SK-N-SH treated with all-trans-retinoic acid at 6 μM for 48 hours (cell line): Measurements from ENCODE around the gene NUDT11.

Experiments
- ATAC-seq: fragments of 200-7000 bp; cut with Tn5 transposase; 3 replicates; pipeline ENCODE4 v1.9.1; 2020; ENCODE audit warnings: mild to moderate bottlenecking, moderate library complexity
- BACH2 ChIP-seq: fragments of 250-450 bp; sonication (Bioruptor Pico); IDR thresholded peaks from 2 replicates; pipeline ENCODE4 v1.9.0; 2021; ENCODE audit warnings: mild to moderate bottlenecking, borderline replicate concordance
- CREB5 ChIP-seq: fragments of 250-450 bp; sonication (Bioruptor Pico); IDR thresholded peaks from 2 replicates; pipeline ENCODE4 v1.5.1; 2020; ENCODE audit warnings: low read depth, mild to moderate bottlenecking, moderate library complexity
- CSRNP3 ChIP-seq: fragments of 250-450 bp; sonication (Bioruptor Pico); IDR thresholded peaks from 2 replicates; pipeline ENCODE4 v1.5.1; 2021; ENCODE audit warnings: mild to moderate bottlenecking, moderate library complexity
- ESRRG ChIP-seq: fragments of 250-450 bp; sonication (Bioruptor Pico); IDR thresholded peaks from 2 replicates; pipeline ENCODE4 v1.6.1; 2021; ENCODE audit warnings: mild to moderate bottlenecking
- GLIS3 ChIP-seq: fragments of 250-450 bp; sonication (Bioruptor Pico); IDR thresholded peaks from 2 replicates; pipeline ENCODE4 v1.5.0; 2020; ENCODE audit warnings: mild to moderate bottlenecking, moderate library complexity
- ISL1 ChIP-seq: fragments of 250-450 bp; sonication (Bioruptor Pico); IDR thresholded peaks from 2 replicates; pipeline ENCODE4 v2.1.2; 2022; ENCODE audit warnings: mild to moderate bottlenecking, moderate library complexity
- OSR1 ChIP-seq: fragments of 250-450 bp; sonication (Bioruptor Pico); IDR thresholded peaks from 2 replicates; pipeline ENCODE4 v1.8.0; 2022; ENCODE audit warnings: moderate library complexity, mild to moderate bottlenecking, inconsistent platforms
- PATZ1 ChIP-seq: fragments of 250-450 bp; sonication (Bioruptor Pico); IDR thresholded peaks from 2 replicates; pipeline ENCODE4 v1.8.0; 2020; ENCODE audit warnings: mild to moderate bottlenecking, moderate library complexity, borderline replicate concordance
- PPARA ChIP-seq: fragments of 250-450 bp; sonication (Bioruptor Pico); IDR thresholded peaks from 2 replicates; pipeline ENCODE4 v1.5.0; 2020; ENCODE audit warnings: mild to moderate bottlenecking, borderline replicate concordance
- RARB ChIP-seq: fragments of 250-450 bp; sonication (Bioruptor Pico); IDR thresholded peaks from 2 replicates; pipeline ENCODE4 v1.8.0; 2021; ENCODE audit warnings: mild to moderate bottlenecking, moderate library complexity
- SNAI2 ChIP-seq: fragments of 250-450 bp; sonication (Bioruptor Pico); IDR thresholded peaks from 2 replicates; pipeline ENCODE4 v1.5.0; 2020; ENCODE audit warnings: mild to moderate bottlenecking, moderate library complexity
- TCF4 ChIP-seq: fragments of 250-450 bp; sonication (Bioruptor Pico); IDR thresholded peaks from 2 replicates; pipeline ENCODE4 v1.8.0; 2021; ENCODE audit warnings: mild to moderate bottlenecking, moderate library complexity, borderline replicate concordance
- TOX ChIP-seq: fragments of 250-450 bp; sonication (Bioruptor Pico); IDR thresholded peaks from 2 replicates; pipeline ENCODE4 v1.8.0; 2021; ENCODE audit warnings: mild to moderate bottlenecking, moderate library complexity, borderline replicate concordance
- TSHZ2 ChIP-seq: fragments of 250-450 bp; sonication (Bioruptor Pico); IDR thresholded peaks from 2 replicates; pipeline ENCODE4 v1.5.0; 2020; ENCODE audit warnings: mild to moderate bottlenecking, moderate library complexity
- ZFP3 ChIP-seq: fragments of 250-450 bp; sonication (Bioruptor Pico); IDR thresholded peaks from 2 replicates; pipeline ENCODE4 v1.5.0; 2020; ENCODE audit warnings: mild to moderate bottlenecking, moderate library complexity
- ZFP30 ChIP-seq: fragments of 450-650 bp; formaldehyde crosslinking; IDR thresholded peaks from 2 replicates; pipeline ENCODE4 v1.5.0; 2022; ENCODE audit warnings: mild to moderate bottlenecking, moderate library complexity
- ZNF565 ChIP-seq: fragments of 450-650 bp; formaldehyde crosslinking; conservative IDR thresholded peaks from 2 replicates; pipeline ENCODE4 v1.5.0; 2020; ENCODE audit warnings: low read depth, mild to moderate bottlenecking, moderate library complexity
- ZNF70 ChIP-seq: fragments of 450-650 bp; formaldehyde crosslinking; IDR thresholded peaks from 2 replicates; pipeline ENCODE4 v1.5.0; 2020; ENCODE audit warnings: mild to moderate bottlenecking, moderate library complexity
- ZNF8 ChIP-seq: fragments of 450-650 bp; formaldehyde crosslinking; IDR thresholded peaks from 2 replicates; pipeline ENCODE4 v1.5.0; 2020; ENCODE audit warnings: mild to moderate bottlenecking, moderate library complexity

Gene NUDT11

DNA sequence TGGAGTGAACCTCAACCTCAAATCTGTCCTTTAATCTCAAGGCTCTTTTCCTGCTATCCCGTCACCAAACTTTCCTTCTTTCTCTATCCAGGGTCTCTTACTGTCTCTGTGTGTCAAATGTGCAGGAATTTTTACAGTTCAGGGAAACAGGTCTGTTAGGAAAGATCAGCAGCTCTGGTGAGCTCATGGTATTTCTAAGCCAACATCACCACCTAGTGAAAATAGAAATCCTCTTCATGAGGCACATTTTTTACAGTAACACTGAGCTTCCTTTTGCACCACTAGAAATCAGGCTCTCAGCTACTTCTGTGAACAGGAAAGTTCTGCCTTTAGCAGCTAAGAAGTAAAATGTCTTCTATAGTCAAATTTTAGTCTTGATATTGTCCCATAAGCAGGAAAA, 39.6 kb downstream of the NUDT11 start:
- no peak for TF ChIP-seq CSRNP3
- TF ChIP-seq RARB = no peak
- no peak for TF ChIP-seq ZNF565 (CRISPR knock-in tag)
- TF ChIP-seq ISL1 (CRISPR knock-in tag) = no peak
- no peak for TF ChIP-seq CREB5 (CRISPR knock-in tag)
- TF ChIP-seq ESRRG (CRISPR knock-in tag) = no peak
- no peak for TF ChIP-seq TSHZ2 (CRISPR knock-in tag)
- no peak for TF ChIP-seq PATZ1 (CRISPR knock-in tag)
- TF ChIP-seq ZFP3 (CRISPR knock-in tag) = no peak
- TF ChIP-seq SNAI2 (CRISPR knock-in tag) = no peak
- no peak for TF ChIP-seq GLIS3 (CRISPR knock-in tag)
- TF ChIP-seq ZFP30 = no peak
- no peak for TF ChIP-seq ZNF70 (CRISPR knock-in tag)
- TF ChIP-seq PPARA (CRISPR knock-in tag) = no peak
- no peak for TF ChIP-seq BACH2 (CRISPR knock-in tag)
- TF ChIP-seq TOX (CRISPR knock-in tag) = no peak
- ATAC-seq = no peak

GRCh38 chrX:51456246-51456645, 40.1 kb downstream of the NUDT11 start:
- no peak for ATAC-seq
- TF ChIP-seq GLIS3 (CRISPR knock-in tag) (no peak), TSHZ2 (CRISPR knock-in tag) (no peak), CSRNP3 (no peak), PPARA (CRISPR knock-in tag) (no peak), ZNF565 (CRISPR knock-in tag) (no peak), PATZ1 (CRISPR knock-in tag) (no peak), RARB (no peak), TCF4 (CRISPR knock-in tag) (no peak), OSR1 (CRISPR knock-in tag) (no peak), ZNF8 (CRISPR knock-in tag) (no peak), ZFP30 (no peak), ISL1 (CRISPR knock-in tag) (no peak), ESRRG (CRISPR knock-in tag) (no peak)
